Panc1 (cell line): ENCODE measurements around the gene SH3RF2. TPM values are rescaled to one million over a fixed set of nuclear protein-coding genes. Genes with fewer than 3 reads are reported as not detected.

Experiments used
- ATAC-seq: fragments of 200-7000 bp; cut with Tn5 transposase; 2 replicates; pipeline ENCODE4 v1.9.1; 2020; ENCODE audit warnings: mild to moderate bottlenecking, moderate library complexity
- BruUV-seq: library from RNA; stranded (reverse); fragments of 400-500 nt; replicated peaks from 2 replicates; lab custom pipeline; 2021; lab: Mats Ljungman, UMichigan
- CTCF ChIA-PET: fragments of 300-600 bp; sonication (Branson Sonifier 250); formaldehyde crosslinking; loops from one replicate; lab custom pipeline; 2022; ENCODE audit warnings: antibody characterized with exemption; lab: Charles Lee
- POLR2A ChIA-PET: fragments of 300-600 bp; sonication (Branson Sonifier 250); formaldehyde crosslinking; loops from one replicate; lab custom pipeline; 2022; ENCODE audit warnings: antibody characterized with exemption; lab: Charles Lee
- DNase-seq: peaks from one replicate; pipeline ENCODE4 v3.0.0-alpha.2; 2010; ENCODE audit warnings: low read depth, low spot score
- H3K27ac ChIP-seq: 2 replicates; pipeline ENCODE4 v1.5.1; 2011; ENCODE audit warnings: mild to moderate bottlenecking, low read length, inconsistent platforms
- H3K27me3 ChIP-seq: fragments of 200-500 bp; sonication (Bioruptor generic); 2 replicates; pipeline ENCODE4 v1.6.0; 2014; ENCODE audit warnings: low read length, inconsistent platforms; ENCODE audit not compliant: control insufficient read depth, insufficient read depth
- H3K36me3 ChIP-seq: fragments of 200-500 bp; sonication (Bioruptor generic); 2 replicates; pipeline ENCODE4 v1.5.1; 2014; ENCODE audit warnings: inconsistent platforms, mild to moderate bottlenecking, low read length, moderate library complexity; ENCODE audit not compliant: control insufficient read depth, insufficient read depth
- H3K4me1 ChIP-seq: 2 replicates; pipeline ENCODE4 v1.5.1; 2011; ENCODE audit warnings: inconsistent platforms, mild to moderate bottlenecking, low read length, moderate library complexity; ENCODE audit not compliant: control insufficient read depth, insufficient read depth
- H3K4me3 ChIP-seq, 2 experiments: 2 replicates each; pipeline ENCODE4 v1.5.1; 2011 to 2012; ENCODE audit warnings: low read depth in 2 of 2, low read length in 2 of 2, mild to moderate bottlenecking in 2 of 2, inconsistent platforms in 1 of 2, moderate library complexity in 1 of 2
- H3K9me3 ChIP-seq: fragments of 200-500 bp; sonication (Bioruptor generic); 2 replicates; pipeline ENCODE4 v1.5.1; 2014; ENCODE audit warnings: low read depth, mild to moderate bottlenecking, inconsistent platforms, low read length, moderate library complexity; ENCODE audit not compliant: control insufficient read depth, insufficient read depth
- CTCF ChIP-seq: fragments of 450-650 bp; IDR thresholded peaks from 2 replicates; pipeline ENCODE4 v1.5.1; 2017; ENCODE audit warnings: mild to moderate bottlenecking
- POLR2AphosphoS5 ChIP-seq: IDR thresholded peaks from 2 replicates; pipeline ENCODE4 v1.6.1; 2012; ENCODE audit warnings: mild to moderate bottlenecking, low read depth, low read length, moderate library complexity
- SIN3A ChIP-seq: IDR thresholded peaks from 2 replicates; pipeline ENCODE4 v1.6.1; 2012; ENCODE audit warnings: low read depth, mild to moderate bottlenecking, low read length, moderate library complexity, borderline replicate concordance; ENCODE audit not compliant: insufficient read depth
- TCF7L2 ChIP-seq: IDR thresholded peaks from 2 replicates; pipeline ENCODE4 v1.6.1; 2011; ENCODE audit warnings: mild to moderate bottlenecking, low read depth, low read length, inconsistent platforms
- in situ Hi-C: cut with HindIII; loops from 2 replicates; pipeline ENCODE4 v1.10.0; 2016; ENCODE audit warnings: low sequenced_read_pairs, low pct_unique_long_range_greater_than_20kb
- intact Hi-C: fragments of 100-400 bp; cut with micrococcal nuclease; formaldehyde crosslinking; loops from one replicate; pipeline ENCODE4 v1.10.0; 2022; ENCODE audit not compliant: unreplicated experiment
- total RNA-seq: library from RNA; stranded (reverse); gene quantifications from one replicate; pipeline ENCODE4 v1.2.1, GENCODE V29; 2021; ENCODE audit not compliant: unreplicated experiment
- TF ChIP-seq, protein P1 (sequence below), 2 experiments: IDR thresholded peaks; 2 replicates each; pipeline ENCODE4 v1.6.1; 2011 to 2012; ENCODE audit warnings: low read depth in 2 of 2, control low read depth in 1 of 2, low read length in 1 of 2, mild to moderate bottlenecking in 1 of 2, moderate library complexity in 1 of 2; ENCODE audit not compliant: insufficient read depth in 1 of 2

SH3RF2 gene
- total RNA-seq, 1 experiment from 2014 or later: 23.1 TPM

DNA sequence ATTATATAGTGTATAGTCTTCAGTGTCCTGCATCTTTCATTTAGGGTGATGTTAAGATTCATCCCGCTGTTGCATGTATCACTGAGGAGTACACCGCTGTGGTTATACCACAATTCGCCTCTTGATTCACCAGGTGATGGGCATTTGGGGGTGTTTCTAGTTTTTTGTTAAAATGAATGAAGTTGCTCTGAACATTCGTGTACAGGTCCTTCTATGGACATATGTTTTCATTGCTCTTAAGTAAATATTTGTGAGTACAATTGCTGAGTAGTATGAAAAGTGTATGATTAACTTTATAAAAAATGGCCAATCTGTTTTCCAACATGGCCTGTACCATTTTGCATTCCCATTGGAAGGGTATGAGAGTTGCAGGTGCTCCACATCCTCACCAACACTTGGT lies 107.3 kb downstream of the SH3RF2 start:
- ChIA-PET CTCF (no interaction called here), POLR2A (no interaction called here)
- Histone ChIP-seq H3K4me3 (no peak overlapping the region), H3K36me3 (no peaks in the 10 kb centered on the region), H3K4me1 (peaks cover 7% of the 10 kb centered on the region; the same call in 1 of the 2 replicates), H3K27me3 (no peaks in the 10 kb centered on the region), H3K27ac (no peak overlapping the region), H3K9me3 (no peaks in the 10 kb centered on the region)
- no TSS peak for BruUV-seq
- DNase-seq (no peak), ATAC-seq (no peak)
- intact Hi-C loops (loop anchor here (10.0 kb wide), 1 partner anchor 99 kb away; no protein-coding TSS in a partner anchor), in situ Hi-C loops (no loop called here)
- no peak for TF ChIP-seq TCF7L2
- TF ChIP-seq, protein P1, sequence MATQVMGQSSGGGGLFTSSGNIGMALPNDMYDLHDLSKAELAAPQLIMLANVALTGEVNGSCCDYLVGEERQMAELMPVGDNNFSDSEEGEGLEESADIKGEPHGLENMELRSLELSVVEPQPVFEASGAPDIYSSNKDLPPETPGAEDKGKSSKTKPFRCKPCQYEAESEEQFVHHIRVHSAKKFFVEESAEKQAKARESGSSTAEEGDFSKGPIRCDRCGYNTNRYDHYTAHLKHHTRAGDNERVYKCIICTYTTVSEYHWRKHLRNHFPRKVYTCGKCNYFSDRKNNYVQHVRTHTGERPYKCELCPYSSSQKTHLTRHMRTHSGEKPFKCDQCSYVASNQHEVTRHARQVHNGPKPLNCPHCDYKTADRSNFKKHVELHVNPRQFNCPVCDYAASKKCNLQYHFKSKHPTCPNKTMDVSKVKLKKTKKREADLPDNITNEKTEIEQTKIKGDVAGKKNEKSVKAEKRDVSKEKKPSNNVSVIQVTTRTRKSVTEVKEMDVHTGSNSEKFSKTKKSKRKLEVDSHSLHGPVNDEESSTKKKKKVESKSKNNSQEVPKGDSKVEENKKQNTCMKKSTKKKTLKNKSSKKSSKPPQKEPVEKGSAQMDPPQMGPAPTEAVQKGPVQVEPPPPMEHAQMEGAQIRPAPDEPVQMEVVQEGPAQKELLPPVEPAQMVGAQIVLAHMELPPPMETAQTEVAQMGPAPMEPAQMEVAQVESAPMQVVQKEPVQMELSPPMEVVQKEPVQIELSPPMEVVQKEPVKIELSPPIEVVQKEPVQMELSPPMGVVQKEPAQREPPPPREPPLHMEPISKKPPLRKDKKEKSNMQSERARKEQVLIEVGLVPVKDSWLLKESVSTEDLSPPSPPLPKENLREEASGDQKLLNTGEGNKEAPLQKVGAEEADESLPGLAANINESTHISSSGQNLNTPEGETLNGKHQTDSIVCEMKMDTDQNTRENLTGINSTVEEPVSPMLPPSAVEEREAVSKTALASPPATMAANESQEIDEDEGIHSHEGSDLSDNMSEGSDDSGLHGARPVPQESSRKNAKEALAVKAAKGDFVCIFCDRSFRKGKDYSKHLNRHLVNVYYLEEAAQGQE (IDR thresholded peaks at IDR 0.05; ENCODE audit: insufficient read depth in 1 of 2, low read depth in 2 of 2, low read length in 1 of 2): no peak
- TF ChIP-seq CTCF: no peak
- no peak for TF ChIP-seq POLR2AphosphoS5
- TF ChIP-seq SIN3A: no peak

DNA sequence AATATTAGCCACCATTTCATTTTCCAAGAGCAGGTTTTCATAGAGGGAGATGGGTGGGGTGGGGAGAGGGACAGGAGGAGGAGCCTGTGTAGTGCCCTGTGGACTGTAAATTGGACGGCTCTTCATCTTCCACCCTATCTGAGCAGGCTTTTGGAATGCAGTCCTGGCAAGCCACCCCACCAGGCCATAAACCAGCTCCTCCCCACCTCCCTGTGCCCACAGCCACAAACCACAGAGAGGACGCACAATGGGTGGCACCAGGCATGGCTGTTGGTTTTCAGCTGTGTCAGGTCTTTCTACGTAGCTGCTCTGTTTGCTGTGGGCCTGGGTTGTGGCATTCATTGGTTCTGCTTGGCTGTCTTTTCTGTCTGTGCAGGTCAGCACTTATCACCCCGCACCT lies 111.0 kb downstream of the SH3RF2 start:
- Histone ChIP-seq H3K36me3 (no peaks in the 10 kb centered on the region), H3K27me3 (no peaks in the 10 kb centered on the region), H3K27ac (no peak overlapping the region), H3K4me3 (no peak overlapping the region), H3K4me1 (peaks cover 2% of the 10 kb centered on the region; the same call in 1 of the 2 replicates), H3K9me3 (no peaks in the 10 kb centered on the region)
- TF ChIP-seq POLR2AphosphoS5 (no peak), TCF7L2 (no peak), SIN3A (no peak), CTCF (no peak)
- TF ChIP-seq, protein P1 (IDR thresholded peaks at IDR 0.05; ENCODE audit: insufficient read depth in 1 of 2, low read depth in 2 of 2, low read length in 1 of 2): no peak
- DNase-seq: no peak
- ChIA-PET CTCF (no interaction called here), POLR2A (interaction anchor here (0.6 kb wide), 1 partner anchor 100 kb away, joined by 16 read pairs; no protein-coding TSS in a partner anchor)
- ATAC-seq: no peak
- in situ Hi-C loops (no loop called here), intact Hi-C loops (loop anchor here (5.0 to 10.0 kb wide), 3 partner anchors 103 to 350 kb away; no protein-coding TSS in a partner anchor)
- BruUV-seq: no TSS peak
